Left lobe of liver (tissue), 2 donors: ENCODE results near the gene C16orf54. TPM values are rescaled to one million over a fixed set of nuclear protein-coding genes. Genes with fewer than 3 reads are reported as not detected.
"Not testable (repeated sequence)": the region's sequence is repeated elsewhere in the genome, so short reads cannot be mapped to it uniquely, and the experiment has no call there.

ENCODE experiments used
- ATAC-seq: fragments of 200-7000 bp; cut with Tn5 transposase; one replicate; pipeline ENCODE4 v1.9.1; 2020; ENCODE audit warnings: mild to moderate bottlenecking, moderate library complexity
- DNase-seq: peaks from one replicate; pipeline ENCODE4 v3.0.0-alpha.2; 2020; ENCODE audit warnings: low spot score
- total RNA-seq: library from RNA; stranded (reverse); gene quantifications from one replicate; pipeline ENCODE4 v1.2.1, GENCODE V29; 2021
- donor health status: DM: no; HTN: no; CAD: no; lungs with moderate emphysema.
- donor health status: DM: no; HTN: yes; CAD: no.

C16orf54 gene
- total RNA-seq = 0.53 TPM

- DNase-seq (peak; percentile 64), ATAC-seq (peak; percentile 62)
These were observed at the start of gene C16orf54 for GRCh38 chr16:29745853-29746345. TSS of gene C16orf54 (minus strand) at chr16:29745990. CDS start at chr16:29744951, 1,039 bp downstream.

- ATAC-seq = no peak
- no peak for DNase-seq
These were observed 48.5 kb upstream of the C16orf54 start for GRCh38 chr16:29794231-29794710.

GRCh38 chr16:29793153-29793552 is 47.4 kb upstream of the C16orf54 start:
- ATAC-seq, DNase-seq: not testable (repeated sequence)

GRCh38 chr16:29791845-29792807 is 46.3 kb upstream of the C16orf54 start:
- no peak for ATAC-seq
- DNase-seq = no peak

- DNase-seq (no peak), ATAC-seq (no peak)
These were observed 45.4 kb upstream of the C16orf54 start for GRCh38 chr16:29790949-29791844.

GRCh38 chr16:29790183-29790948 is 44.6 kb upstream of the C16orf54 start, which contains the start of gene KIF22:
TSS of gene KIF22 (plus strand) at chr16:29790751. CDS start at chr16:29790760, 9 bp downstream.
- ATAC-seq = peak; percentile 96
- DNase-seq = peak; percentile 99

GRCh38 chr16:29789775-29790182 is 44.0 kb upstream of the C16orf54 start:
- DNase-seq (no peak), ATAC-seq (peak; percentile 40)

GRCh38 chr16:29787155-29787554 is 41.4 kb upstream of the C16orf54 start:
- not testable (repeated sequence) for DNase-seq, ATAC-seq

- peak; percentile 94 for ATAC-seq
- DNase-seq = peak; percentile 79
These were observed 39.2 kb upstream of the C16orf54 start for GRCh38 chr16:29784901-29785500.

- ATAC-seq (no peak), DNase-seq (no peak)
These were observed 38.4 kb upstream of the C16orf54 start for GRCh38 chr16:29784157-29784556.

GRCh38 chr16:29783094-29783953 is 37.5 kb upstream of the C16orf54 start:
- DNase-seq, ATAC-seq: not testable (repeated sequence)

- no peak for DNase-seq
These were observed 33.7 kb upstream of the C16orf54 start for GRCh38 chr16:29779474-29779873.

GRCh38 chr16:29777576-29778350 is 32.0 kb upstream of the C16orf54 start, which contains the start of gene ZG16:
TSS of gene ZG16 (plus strand) at chr16:29778256. CDS start at chr16:29779267, 1,011 bp downstream.
- ATAC-seq = no peak
- DNase-seq = no peak

More at GRCh38 chr16:29779474-29779873, 33.7 kb upstream of the C16orf54 start:
- ATAC-seq = no peak

- no peak for ATAC-seq
- DNase-seq = no peak
These were observed 30.1 kb upstream of the C16orf54 start for GRCh38 chr16:29775742-29776408.

GRCh38 chr16:29774730-29775129 is 28.9 kb upstream of the C16orf54 start:
- DNase-seq (no peak), ATAC-seq (no peak)

- ATAC-seq (peak; percentile 94), DNase-seq (peak; percentile 63)
These were observed 26.5 kb upstream of the C16orf54 start for GRCh38 chr16:29772330-29772729.
